Rectal smooth muscle tissue (tissue), 1 donor: Measurements from ENCODE around the gene ADAMTSL3.
"Not testable (repeated sequence)": the region's sequence is repeated elsewhere in the genome, so short reads cannot be mapped to it uniquely, and the experiment has no call there.

ENCODE experiments used
- H3K27ac ChIP-seq: one replicate; pipeline ENCODE4 v1.7.0; 2013; ENCODE audit warnings: low read depth, low read length, inconsistent platforms
- H3K27me3 ChIP-seq: one replicate; pipeline ENCODE4 v1.7.0; 2013; ENCODE audit warnings: low read length; ENCODE audit not compliant: control insufficient read depth, insufficient read depth
- H3K36me3 ChIP-seq: one replicate; pipeline ENCODE4 v1.7.0; 2013; ENCODE audit warnings: low read length; ENCODE audit not compliant: control insufficient read depth, insufficient read depth
- H3K4me1 ChIP-seq: one replicate; pipeline ENCODE4 v1.7.0; 2013; ENCODE audit warnings: low read length; ENCODE audit not compliant: control insufficient read depth, insufficient read depth
- H3K4me3 ChIP-seq: one replicate; pipeline ENCODE4 v1.7.0; 2013; ENCODE audit warnings: low read length
- H3K9ac ChIP-seq: one replicate; pipeline ENCODE4 v1.7.0; 2013; ENCODE audit warnings: low read length

ADAMTSL3 gene

DNA sequence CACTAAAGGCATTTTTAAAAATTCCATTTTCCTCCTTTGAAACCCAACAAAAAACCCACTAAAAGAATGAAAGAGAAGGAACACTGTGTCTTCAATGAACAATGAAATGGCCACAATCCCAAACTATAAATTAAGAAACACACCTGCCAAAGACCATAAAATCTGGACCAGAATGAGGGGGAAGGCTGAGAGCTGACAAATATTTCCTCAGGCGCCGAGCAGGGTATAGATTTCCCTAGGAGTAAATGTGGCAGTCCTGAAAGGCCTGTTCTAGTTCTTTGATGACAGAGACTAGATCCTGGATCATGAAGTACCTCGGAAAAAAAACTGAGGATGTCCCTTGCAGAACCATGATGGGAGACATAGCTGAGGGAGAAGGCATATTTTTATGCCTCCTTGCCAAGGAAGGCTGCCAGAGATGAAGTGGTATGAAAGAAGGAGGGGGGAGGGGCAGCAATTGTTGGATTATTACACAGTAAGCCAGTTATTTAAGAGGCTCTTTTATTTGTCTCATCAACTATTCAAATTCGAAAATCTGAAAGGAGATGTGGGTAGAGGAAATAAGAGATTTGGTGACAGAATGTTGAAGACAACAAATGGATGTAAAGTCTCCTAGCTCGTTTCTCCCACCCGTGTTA lies 306.4 kb downstream of the ADAMTSL3 start:
- H3K9ac ChIP-seq = no peak overlapping the region
- no peaks in the 10 kb centered on the region for H3K27me3 ChIP-seq
- H3K36me3 ChIP-seq = no peaks in the 10 kb centered on the region
- H3K4me3 ChIP-seq = no peak overlapping the region
- H3K27ac ChIP-seq = no peak overlapping the region
- H3K4me1 ChIP-seq = peaks cover 6% of the 10 kb centered on the region

DNA sequence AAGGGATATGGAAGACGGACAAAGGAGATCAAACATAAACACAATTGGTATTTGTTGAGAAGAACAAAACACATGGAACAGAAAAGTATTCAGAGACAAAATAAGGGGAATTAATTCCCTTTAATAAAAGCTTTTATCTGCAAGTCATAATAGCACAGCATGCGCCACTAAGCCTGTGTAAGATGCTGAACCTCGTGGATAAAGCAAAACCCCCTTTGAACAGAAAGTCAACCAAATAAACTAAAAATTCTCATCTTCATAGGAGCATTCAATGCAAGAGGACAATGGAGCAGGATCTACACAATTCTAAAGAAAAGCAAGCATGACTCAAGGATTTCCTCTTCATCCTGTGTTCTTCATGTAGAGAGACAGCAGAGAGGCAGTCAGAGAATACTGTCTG lies 307.4 kb downstream of the ADAMTSL3 start:
- Histone ChIP-seq H3K27me3 (no peaks in the 10 kb centered on the region), H3K4me3 (no peak overlapping the region), H3K4me1 (peaks cover 6% of the 10 kb centered on the region), H3K27ac (no peak overlapping the region), H3K36me3 (no peaks in the 10 kb centered on the region), H3K9ac (no peak overlapping the region)

DNA sequence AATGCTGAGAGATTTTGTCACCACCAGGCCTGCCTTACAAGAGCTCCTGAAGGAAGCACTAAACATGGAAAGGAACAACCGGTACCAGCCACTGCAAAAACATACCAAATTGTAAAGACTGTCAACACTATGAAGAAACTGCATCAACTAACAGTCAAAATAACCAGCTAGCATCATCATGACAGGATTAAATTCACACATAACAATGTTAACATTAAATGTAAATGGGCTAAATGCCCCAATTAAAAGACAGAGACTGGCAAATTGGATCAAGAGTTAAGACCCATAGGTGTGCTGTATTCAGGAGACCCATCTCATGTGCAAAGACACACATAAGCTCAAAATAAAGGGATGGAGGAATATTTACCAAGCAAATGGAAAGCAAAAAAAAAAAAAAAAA lies 311.0 kb downstream of the ADAMTSL3 start:
- not testable (repeated sequence) for H3K36me3 ChIP-seq, H3K4me1 ChIP-seq, H3K9ac ChIP-seq, H3K27me3 ChIP-seq, H3K27ac ChIP-seq, H3K4me3 ChIP-seq

DNA sequence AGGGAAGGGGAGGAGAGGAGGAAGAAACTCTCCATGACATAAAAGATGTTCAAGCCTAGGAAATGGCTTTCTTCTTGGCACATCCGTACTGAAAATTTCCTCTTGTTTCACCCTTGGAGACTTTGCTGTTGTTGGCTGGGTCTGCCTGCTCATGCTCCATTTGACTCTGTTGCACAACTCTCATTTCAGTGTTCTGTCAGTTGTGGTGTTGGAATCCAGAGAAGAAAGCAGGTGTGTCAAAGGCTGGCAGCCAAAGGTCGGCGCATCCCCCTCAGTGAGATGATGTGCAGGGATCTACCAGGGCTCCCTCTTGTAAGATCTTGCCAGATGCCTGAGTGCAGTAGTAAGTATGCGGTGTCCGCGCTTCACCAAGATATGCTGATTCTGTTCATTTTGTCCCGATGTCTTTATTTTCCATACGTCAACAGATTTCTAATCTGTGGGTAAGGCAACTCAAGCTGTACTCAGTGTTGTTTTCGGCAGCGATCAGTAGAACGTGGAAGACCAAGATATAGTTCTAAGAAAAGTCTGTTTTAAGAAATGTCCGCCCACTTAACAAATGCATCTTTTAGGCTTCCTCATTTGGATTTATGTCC lies 316.5 kb downstream of the ADAMTSL3 start:
- no peaks in the 10 kb centered on the region for H3K4me1 ChIP-seq
- H3K27ac ChIP-seq = no peak overlapping the region
- H3K36me3 ChIP-seq = no peaks in the 10 kb centered on the region
- no peak overlapping the region for H3K9ac ChIP-seq
- H3K27me3 ChIP-seq = no peaks in the 10 kb centered on the region
- no peak overlapping the region for H3K4me3 ChIP-seq

DNA sequence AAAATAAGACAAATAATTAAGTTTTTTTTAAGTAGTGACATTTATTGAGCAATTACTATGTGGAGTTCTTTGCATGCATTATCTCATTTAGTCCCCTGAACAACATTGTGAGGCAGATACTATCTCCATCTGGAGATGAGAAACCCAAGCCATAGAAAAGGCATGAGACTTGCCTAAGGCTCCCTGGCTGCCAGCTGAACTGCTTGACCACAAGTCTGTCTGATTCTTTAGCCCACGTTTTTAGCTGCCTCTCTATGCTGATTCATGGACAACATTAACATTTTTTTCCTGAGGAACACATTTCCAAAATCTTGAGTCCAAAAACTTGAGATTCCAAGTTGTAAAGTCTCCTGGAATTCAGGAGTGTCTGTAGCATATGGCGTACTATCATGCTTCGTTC lies 318.1 kb downstream of the ADAMTSL3 start:
- no peaks in the 10 kb centered on the region for H3K36me3 ChIP-seq
- no peak overlapping the region for H3K27ac ChIP-seq
- H3K27me3 ChIP-seq = no peaks in the 10 kb centered on the region
- H3K9ac ChIP-seq = no peak overlapping the region
- no peaks in the 10 kb centered on the region for H3K4me1 ChIP-seq
- no peak overlapping the region for H3K4me3 ChIP-seq

DNA sequence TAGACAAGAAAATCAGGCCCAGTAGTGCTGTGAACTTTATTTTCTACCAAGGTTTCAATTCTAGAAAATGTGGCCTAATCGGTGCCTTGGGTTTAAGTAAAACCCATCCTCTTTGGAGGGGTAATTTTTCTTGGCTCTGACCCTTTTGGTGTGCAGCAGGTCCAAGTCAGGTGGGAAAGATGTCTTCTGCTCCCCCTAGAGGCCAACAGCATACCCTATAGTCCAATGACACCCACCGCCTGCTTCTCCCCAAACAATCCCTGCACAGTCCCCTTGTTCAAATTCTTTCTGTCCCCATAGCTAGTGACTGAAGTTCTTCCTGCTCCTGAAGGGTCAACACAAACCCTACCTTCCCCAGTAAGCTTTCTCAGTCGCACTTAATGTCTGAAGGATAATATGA lies 319.9 kb downstream of the ADAMTSL3 start:
- no peaks in the 10 kb centered on the region for H3K27me3 ChIP-seq
- H3K36me3 ChIP-seq = no peaks in the 10 kb centered on the region
- H3K9ac ChIP-seq = no peak overlapping the region
- no peak overlapping the region for H3K4me3 ChIP-seq
- H3K27ac ChIP-seq = no peak overlapping the region
- no peaks in the 10 kb centered on the region for H3K4me1 ChIP-seq

DNA sequence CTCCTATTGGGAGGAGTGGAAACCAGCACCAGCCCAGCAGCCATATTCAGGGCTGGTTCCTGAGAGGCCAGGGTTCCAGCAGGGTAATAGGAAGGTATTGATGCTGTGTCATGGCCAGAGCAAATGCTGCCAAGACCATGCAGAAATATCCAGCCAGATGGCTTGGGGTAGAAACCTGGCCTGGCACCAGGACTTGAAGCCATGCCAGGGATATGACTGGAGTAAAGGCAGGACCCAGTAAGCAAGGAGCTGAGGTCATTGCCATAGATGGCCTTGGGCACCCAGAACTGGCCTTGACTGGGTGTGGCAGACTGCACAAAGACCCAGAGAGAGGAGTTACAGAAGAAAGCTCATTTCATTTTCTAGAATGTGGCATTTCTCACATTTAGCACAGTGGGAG lies 324.1 kb downstream of the ADAMTSL3 start:
- Histone ChIP-seq H3K27me3 (no peaks in the 10 kb centered on the region), H3K4me3 (no peak overlapping the region), H3K9ac (no peak overlapping the region), H3K36me3 (no peaks in the 10 kb centered on the region), H3K4me1 (no peaks in the 10 kb centered on the region), H3K27ac (peak overlapping the region; percentile 12)

DNA sequence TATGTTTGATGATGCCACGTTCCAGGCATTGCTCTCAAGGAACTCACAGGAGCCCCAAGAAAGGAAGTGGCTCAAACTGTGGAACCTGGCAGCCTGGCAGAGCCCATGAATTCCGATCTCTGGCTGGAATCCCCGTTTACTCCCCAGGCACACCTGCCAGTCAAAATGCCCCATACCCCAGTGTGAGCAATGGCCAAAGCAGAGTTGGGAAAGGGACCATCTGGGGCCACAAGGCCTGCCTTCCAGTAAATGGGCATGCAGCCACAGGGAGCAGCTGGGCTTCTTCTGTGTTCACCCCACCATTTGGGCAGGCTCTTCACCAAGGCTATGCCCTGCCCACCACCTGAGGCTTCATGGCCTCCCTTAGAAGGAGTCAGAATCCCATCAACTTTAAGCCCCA lies 324.7 kb downstream of the ADAMTSL3 start:
- Histone ChIP-seq H3K9ac (no peak overlapping the region), H3K36me3 (no peaks in the 10 kb centered on the region), H3K4me3 (no peak overlapping the region), H3K27me3 (no peaks in the 10 kb centered on the region), H3K4me1 (no peaks in the 10 kb centered on the region), H3K27ac (no peak overlapping the region)

DNA sequence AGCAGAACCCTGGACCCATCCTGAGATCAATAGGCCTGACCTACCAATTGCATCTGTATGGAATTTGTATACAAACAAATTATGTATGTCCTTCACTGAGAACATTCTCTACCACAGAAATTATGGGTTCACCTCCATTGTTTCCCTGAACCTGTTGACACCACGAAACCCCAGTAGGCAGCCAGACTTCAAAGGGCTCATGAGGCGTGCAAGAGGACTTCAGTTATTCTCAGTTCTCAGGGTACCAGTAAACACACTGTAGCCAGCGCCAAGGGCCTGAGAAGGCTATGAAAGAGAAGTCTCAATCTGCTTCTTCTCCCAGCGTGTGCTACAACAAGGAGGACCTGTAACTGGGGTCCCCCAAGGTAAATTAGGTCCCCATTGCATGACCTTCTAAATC lies 326.7 kb downstream of the ADAMTSL3 start:
- H3K4me1 ChIP-seq = no peaks in the 10 kb centered on the region
- no peaks in the 10 kb centered on the region for H3K36me3 ChIP-seq
- no peak overlapping the region for H3K27ac ChIP-seq
- no peaks in the 10 kb centered on the region for H3K27me3 ChIP-seq
- no peak overlapping the region for H3K4me3 ChIP-seq
- H3K9ac ChIP-seq = no peak overlapping the region

DNA sequence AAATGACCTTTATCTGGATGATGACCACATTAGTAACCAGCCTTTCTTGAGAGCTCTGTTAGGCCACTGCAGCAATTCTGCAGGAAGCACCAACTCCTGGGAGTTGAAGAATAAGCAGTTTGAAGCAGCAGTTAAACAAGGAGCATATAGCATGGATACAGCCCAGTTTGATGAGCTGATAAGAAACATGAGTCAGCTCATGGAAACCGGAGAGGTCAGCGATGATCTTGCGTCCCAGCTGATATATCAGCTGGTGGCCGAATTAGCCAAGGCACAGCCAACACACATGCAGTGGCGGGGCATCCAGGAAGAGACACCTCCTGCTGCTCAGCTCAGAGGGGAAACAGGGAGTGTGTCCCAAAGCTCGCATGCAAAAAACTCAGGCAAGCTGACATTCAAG lies 328.8 kb downstream of the ADAMTSL3 start:
- Histone ChIP-seq H3K4me3 (no peak overlapping the region), H3K9ac (no peak overlapping the region), H3K4me1 (no peaks in the 10 kb centered on the region), H3K36me3 (no peaks in the 10 kb centered on the region), H3K27me3 (no peaks in the 10 kb centered on the region), H3K27ac (no peak overlapping the region)

DNA sequence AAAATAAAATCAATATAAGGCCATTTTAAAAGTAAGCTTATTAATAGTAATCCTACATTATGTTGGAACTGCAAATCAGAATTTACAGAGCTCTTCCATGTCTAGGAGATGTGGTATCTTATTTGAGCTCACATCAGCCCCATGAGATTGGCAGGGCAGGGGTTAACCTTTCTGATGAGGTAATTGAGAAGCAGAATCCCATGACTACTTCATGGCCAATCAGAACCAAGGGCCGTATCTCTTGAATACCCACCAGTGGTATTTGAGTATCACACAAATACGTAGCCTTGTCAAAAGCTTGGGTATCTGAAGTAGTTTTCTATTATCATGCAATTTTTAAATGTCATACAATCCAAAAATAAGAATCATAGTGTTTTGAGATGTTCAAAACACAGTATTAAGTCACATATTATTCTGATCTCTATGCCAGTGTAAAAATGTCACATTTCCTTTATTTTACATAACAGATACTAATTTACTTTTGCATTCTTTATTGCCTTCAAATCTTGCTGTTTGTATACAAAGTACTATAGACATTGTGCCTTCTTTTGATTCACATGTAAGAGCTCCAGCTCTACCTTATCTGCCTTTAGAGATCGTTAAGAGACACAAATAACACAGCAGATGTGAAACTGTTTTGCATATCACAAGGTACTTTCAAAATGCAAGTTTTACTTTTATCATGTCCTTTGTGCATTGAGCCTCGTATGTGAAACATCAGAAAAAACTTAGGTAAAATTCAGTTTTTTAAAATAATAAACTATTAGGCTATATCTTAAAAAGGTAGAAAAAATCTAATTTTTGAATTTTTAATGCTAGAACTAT lies 329.9 kb downstream of the ADAMTSL3 start:
- Histone ChIP-seq H3K27ac (no peak overlapping the region), H3K36me3 (no peaks in the 10 kb centered on the region), H3K27me3 (no peaks in the 10 kb centered on the region), H3K4me1 (no peaks in the 10 kb centered on the region), H3K9ac (no peak overlapping the region), H3K4me3 (no peak overlapping the region)

DNA sequence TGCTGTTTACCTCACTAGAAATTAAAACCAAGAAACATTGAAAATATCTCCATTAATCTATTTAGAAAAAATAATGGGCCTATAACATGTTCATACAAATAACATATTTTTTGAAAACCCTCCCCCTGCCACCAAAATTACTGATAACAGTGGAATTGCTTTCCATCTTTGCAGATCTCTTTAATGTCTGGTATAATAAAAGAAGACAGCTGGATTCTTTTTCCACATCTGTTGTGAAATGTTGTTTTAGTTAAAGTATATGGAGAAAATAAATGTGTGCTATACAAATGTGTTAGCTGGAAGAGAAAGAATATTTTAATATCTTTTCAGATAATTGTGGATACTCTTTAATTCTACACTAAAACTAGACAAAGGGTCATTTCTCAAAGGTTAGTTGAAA lies 330.7 kb downstream of the ADAMTSL3 start:
- Histone ChIP-seq H3K4me3 (no peak overlapping the region), H3K27me3 (no peaks in the 10 kb centered on the region), H3K36me3 (no peaks in the 10 kb centered on the region), H3K4me1 (no peaks in the 10 kb centered on the region), H3K27ac (no peak overlapping the region), H3K9ac (no peak overlapping the region)

DNA sequence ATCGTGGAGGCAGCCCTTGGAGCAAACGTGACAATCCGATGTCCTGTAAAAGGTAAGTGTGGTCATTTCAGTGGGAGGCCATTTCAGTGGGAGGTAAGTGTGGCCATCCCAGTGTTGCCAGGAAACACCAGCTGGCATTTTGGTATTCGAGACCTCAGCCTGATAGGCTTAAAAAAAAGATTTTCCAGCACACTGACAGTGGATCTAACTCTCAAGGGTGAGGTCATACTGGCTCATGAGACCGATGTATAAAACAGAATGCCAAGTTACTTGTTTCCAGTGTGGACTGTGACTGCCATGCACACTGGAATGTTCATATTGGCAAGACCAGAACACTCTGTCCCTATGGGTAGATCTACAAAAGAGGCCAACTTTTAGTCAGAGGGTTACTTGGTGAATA lies 337.2 kb downstream of the ADAMTSL3 start:
- no peaks in the 10 kb centered on the region for H3K27me3 ChIP-seq
- H3K9ac ChIP-seq = no peak overlapping the region
- no peak overlapping the region for H3K4me3 ChIP-seq
- H3K27ac ChIP-seq = no peak overlapping the region
- no peaks in the 10 kb centered on the region for H3K4me1 ChIP-seq
- peaks cover 3% of the 10 kb centered on the region for H3K36me3 ChIP-seq
